ENCODE measurements around the gene SCIN.
"Not testable (repeated sequence)": the region's sequence is repeated elsewhere in the genome, so short reads cannot be mapped to it uniquely, and the experiment has no call there.

The SCIN gene

GRCh38 chr7:12554351-12554750 is 16.2 kb upstream of the SCIN start:
- H3K4me3 ChIP-seq (ENCODE audit: control insufficient read depth, low read depth, low read length) = no peak overlapping the region
- TF ChIP-seq CTCF (conservative IDR thresholded peaks at IDR 0.05; ENCODE audit: control insufficient read depth, insufficient read depth, low read depth, low read length) = no peak
- DNase-seq (ENCODE audit: low read depth) = no peak

- TF ChIP-seq CTCF (conservative IDR thresholded peaks at IDR 0.05; ENCODE audit: control insufficient read depth, insufficient read depth, low read depth, low read length) = no peak
- no peak overlapping the region for H3K4me3 ChIP-seq (ENCODE audit: control insufficient read depth, low read depth, low read length)
- no peak for DNase-seq (ENCODE audit: low read depth)
These were observed 15.6 kb upstream of the SCIN start for GRCh38 chr7:12554872-12555271.

GRCh38 chr7:12555695-12556094 is 14.8 kb upstream of the SCIN start:
- H3K4me3 ChIP-seq (ENCODE audit: control insufficient read depth, low read depth, low read length); DNase-seq (ENCODE audit: low read depth): not testable (repeated sequence)

- not testable (repeated sequence) for DNase-seq (ENCODE audit: low read depth); H3K4me3 ChIP-seq (ENCODE audit: control insufficient read depth, low read depth, low read length)
These were observed 14.3 kb upstream of the SCIN start for GRCh38 chr7:12556139-12556792.

GRCh38 chr7:12557282-12557681 is 13.2 kb upstream of the SCIN start:
- TF ChIP-seq CTCF (conservative IDR thresholded peaks at IDR 0.05; ENCODE audit: control insufficient read depth, insufficient read depth, low read depth, low read length) = no peak
- no peak overlapping the region for H3K4me3 ChIP-seq (ENCODE audit: control insufficient read depth, low read depth, low read length)
- no peak for DNase-seq (ENCODE audit: low read depth)

GRCh38 chr7:12564996-12565764 is 5.3 kb upstream of the SCIN start:
- DNase-seq (ENCODE audit: low read depth) = peak; percentile 12
- no peak overlapping the region for H3K4me3 ChIP-seq (ENCODE audit: control insufficient read depth, low read depth, low read length)
- TF ChIP-seq CTCF (conservative IDR thresholded peaks at IDR 0.05; ENCODE audit: control insufficient read depth, insufficient read depth, low read depth, low read length) = no peak

GRCh38 chr7:12565873-12566272 is 4.6 kb upstream of the SCIN start:
- H3K4me3 ChIP-seq (ENCODE audit: control insufficient read depth, low read depth, low read length) = no peak overlapping the region
- no peak for DNase-seq (ENCODE audit: low read depth)
- no peak for TF ChIP-seq CTCF (conservative IDR thresholded peaks at IDR 0.05; ENCODE audit: control insufficient read depth, insufficient read depth, low read depth, low read length)

Data from fibroblast of mammary gland (primary cell).